Measurements from ENCODE around the gene RAD51AP2.

Gene RAD51AP2

DNA sequence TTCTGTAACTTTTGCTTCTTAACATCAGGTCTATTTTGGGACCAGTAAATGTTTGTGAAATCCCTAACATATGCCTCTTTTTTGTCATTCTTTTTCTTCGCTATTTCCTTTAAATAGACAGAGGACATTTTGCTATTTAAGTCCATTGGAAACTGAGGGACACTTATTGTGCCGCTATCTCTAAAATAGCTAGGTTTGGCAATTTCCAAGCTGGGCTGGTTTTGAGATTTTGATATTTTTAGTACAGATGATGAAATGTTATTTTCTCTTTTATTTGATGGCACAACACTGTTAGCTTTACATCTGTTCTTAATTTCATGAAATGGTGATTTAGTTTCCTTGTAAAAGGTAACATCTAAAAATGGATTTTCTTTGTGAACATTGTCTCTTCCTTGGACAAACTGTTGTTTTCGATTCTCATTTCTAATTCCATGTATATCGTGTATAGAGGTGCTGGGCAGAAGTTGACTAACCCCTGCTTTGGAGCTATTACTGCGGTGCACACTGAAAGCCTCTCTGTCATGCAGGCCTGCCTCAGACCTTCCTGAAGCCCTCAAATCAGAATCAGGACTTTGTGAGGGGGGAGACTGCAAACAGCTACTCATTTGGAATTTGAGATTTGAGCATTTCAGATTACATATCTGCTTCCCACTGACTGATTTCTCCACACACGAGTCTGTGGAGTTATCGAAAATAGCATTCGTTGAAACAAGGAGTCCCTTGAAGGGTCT is 594 bp downstream of the RAD51AP2 start:
- ChIA-PET POLR2A (interaction anchor here (1.0 kb wide), 1 partner anchor 23 kb away, joined by 5 read pairs; the partner anchor contains the start of gene VSNL1), CTCF (no interaction called here)
- H3K4me1 ChIP-seq (ENCODE audit: control insufficient read depth, insufficient read depth, low read length) = no peaks in the 10 kb centered on the region
- peak overlapping the region; percentile 48 for H3K4me3 ChIP-seq (ENCODE audit: low read depth, low read length)
- H3K36me3 ChIP-seq (ENCODE audit: control insufficient read depth in 2 of 2, insufficient read depth in 1 of 2, low read length in 2 of 2) = no peaks in the 10 kb centered on the region
- no peak for TF ChIP-seq ZNF248 (tag by site-specific recombination; IDR thresholded peaks at IDR 0.05)
- no peaks in the 10 kb centered on the region for H3K9me3 ChIP-seq (ENCODE audit: control insufficient read depth, insufficient read depth, low read depth, low read length)
- no peak overlapping the region; the same call in 1 of the 2 replicates for H3K27ac ChIP-seq (ENCODE audit: extremely low read depth, low read depth, low read length)

DNA sequence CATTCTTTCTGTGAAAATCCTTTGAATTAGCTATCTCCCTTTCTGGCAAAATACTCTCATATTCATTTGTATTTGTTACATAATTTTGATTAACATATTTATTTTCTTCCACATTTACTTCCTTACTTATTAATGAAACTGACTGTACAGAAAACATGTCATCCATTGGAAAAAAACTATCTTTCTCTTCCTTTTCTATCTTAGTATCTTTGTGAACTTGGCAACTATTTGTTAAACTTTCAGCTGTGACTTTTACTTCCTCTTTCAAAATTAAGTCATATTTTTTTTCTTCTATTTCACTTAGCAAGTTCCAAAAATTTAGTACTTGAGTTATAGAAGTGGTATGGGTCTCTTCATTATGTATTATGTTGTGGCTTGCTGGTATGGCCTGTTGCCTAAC is 2.6 kb downstream of the RAD51AP2 start:
- CTCF ChIA-PET = no interaction called here
- POLR2A ChIA-PET = no interaction called here
- Histone ChIP-seq H3K4me1 (ENCODE audit: control insufficient read depth, insufficient read depth, low read length) (no peaks in the 10 kb centered on the region), H3K27ac (ENCODE audit: extremely low read depth, low read depth, low read length) (no peak overlapping the region), H3K9me3 (ENCODE audit: control insufficient read depth, insufficient read depth, low read depth, low read length) (no peaks in the 10 kb centered on the region), H3K36me3 (ENCODE audit: control insufficient read depth in 2 of 2, insufficient read depth in 1 of 2, low read length in 2 of 2) (no peaks in the 10 kb centered on the region), H3K4me3 (ENCODE audit: low read depth, low read length) (no peak overlapping the region)
- TF ChIP-seq SCRT1 (tag by site-specific recombination; IDR thresholded peaks at IDR 0.05; ENCODE audit: borderline replicate concordance) = no peak

DNA sequence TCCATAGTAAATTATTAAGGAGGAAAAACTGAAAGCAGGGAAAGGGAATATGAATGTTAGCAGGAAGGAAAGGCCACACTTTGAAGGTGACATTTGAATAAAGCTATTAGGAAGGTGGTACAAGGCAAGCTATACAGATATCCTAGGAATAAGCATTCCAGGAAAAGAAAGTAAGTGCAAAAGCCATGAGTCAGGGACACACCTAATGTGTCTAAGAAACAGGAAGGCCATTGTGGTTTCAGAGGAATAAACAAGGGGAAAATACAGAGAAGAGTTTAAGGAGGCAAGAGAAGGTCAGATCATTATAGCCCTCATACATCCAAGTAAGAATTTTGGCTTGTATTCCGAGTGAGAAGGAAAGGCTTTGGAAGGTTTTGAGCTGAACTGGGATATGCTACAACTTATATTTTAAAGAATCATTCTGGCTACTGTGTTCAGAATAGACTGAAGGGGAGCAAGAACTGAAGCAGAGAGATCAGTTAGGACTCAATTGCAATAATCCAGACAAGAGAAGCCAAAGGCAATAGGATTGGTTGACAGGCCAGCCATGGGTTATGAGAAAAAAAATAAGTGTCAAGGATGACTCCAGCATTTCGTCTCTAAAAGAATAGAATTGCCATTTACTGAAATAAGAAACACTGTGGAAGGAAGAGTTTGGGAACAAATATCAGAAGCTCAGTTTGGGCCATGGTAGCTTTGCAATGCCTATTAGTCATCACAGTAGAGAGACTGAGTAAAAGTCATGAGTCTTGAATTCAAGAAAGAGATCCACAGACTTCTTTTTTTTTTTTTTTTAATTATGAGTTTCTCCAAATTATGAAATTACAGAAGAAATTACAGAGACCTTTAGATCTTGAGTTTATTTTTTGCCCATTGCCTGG is 11.3 kb downstream of the RAD51AP2 start:
- CTCF ChIA-PET = no interaction called here
- no peak for TF ChIP-seq ZNF473 (tag by site-specific recombination; IDR thresholded peaks at IDR 0.05)
- TF ChIP-seq ZBTB7A (tag by site-specific recombination; IDR thresholded peaks at IDR 0.05; ENCODE audit: low read depth) = no peak
- H3K9me3 ChIP-seq (ENCODE audit: control insufficient read depth, insufficient read depth, low read depth, low read length) = no peaks in the 10 kb centered on the region
- no peaks in the 10 kb centered on the region for H3K4me1 ChIP-seq (ENCODE audit: control insufficient read depth, insufficient read depth, low read length)
- no peak overlapping the region for H3K4me3 ChIP-seq (ENCODE audit: low read depth, low read length)
- no peaks in the 10 kb centered on the region for H3K36me3 ChIP-seq (ENCODE audit: control insufficient read depth in 2 of 2, insufficient read depth in 1 of 2, low read length in 2 of 2)
- POLR2A ChIA-PET = no interaction called here
- no peak overlapping the region for H3K27ac ChIP-seq (ENCODE audit: extremely low read depth, low read depth, low read length)

DNA sequence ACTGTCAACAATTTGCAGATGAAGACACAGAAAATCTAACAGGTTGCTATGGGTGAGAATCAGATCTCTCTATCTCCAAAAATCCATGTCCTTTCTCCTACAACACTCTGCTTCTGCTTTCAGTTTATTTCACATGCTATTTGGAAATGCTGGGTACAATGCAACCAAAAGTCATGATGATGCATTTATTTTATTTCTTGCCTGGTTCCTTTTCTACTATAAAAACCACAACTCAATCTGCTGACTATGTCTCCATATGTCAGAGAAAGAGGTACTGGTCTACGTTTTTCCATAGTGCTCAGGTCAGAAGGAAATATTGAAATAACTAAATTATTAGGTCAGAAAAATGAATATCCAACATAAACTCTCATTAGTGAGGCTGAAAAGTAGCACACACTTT is 20.5 kb downstream of the RAD51AP2 start:
- Histone ChIP-seq H3K9me3 (ENCODE audit: control insufficient read depth, insufficient read depth, low read depth, low read length) (no peaks in the 10 kb centered on the region), H3K27ac (ENCODE audit: extremely low read depth, low read depth, low read length) (no peak overlapping the region), H3K4me1 (ENCODE audit: control insufficient read depth, insufficient read depth, low read length) (no peaks in the 10 kb centered on the region), H3K36me3 (ENCODE audit: control insufficient read depth in 2 of 2, insufficient read depth in 1 of 2, low read length in 2 of 2) (no peaks in the 10 kb centered on the region), H3K4me3 (ENCODE audit: low read depth, low read length) (no peak overlapping the region)
- ChIA-PET CTCF (interaction anchor here (0.5 kb wide), 1 partner anchor 177 kb away, joined by 3 read pairs; no protein-coding TSS in a partner anchor), POLR2A (no interaction called here)
- TF ChIP-seq ZNF660 (tag by site-specific recombination; IDR thresholded peaks at IDR 0.05) (no peak), ZXDB (tag by site-specific recombination; IDR thresholded peaks at IDR 0.05) (no peak)
- TF ChIP-seq, protein P1, sequence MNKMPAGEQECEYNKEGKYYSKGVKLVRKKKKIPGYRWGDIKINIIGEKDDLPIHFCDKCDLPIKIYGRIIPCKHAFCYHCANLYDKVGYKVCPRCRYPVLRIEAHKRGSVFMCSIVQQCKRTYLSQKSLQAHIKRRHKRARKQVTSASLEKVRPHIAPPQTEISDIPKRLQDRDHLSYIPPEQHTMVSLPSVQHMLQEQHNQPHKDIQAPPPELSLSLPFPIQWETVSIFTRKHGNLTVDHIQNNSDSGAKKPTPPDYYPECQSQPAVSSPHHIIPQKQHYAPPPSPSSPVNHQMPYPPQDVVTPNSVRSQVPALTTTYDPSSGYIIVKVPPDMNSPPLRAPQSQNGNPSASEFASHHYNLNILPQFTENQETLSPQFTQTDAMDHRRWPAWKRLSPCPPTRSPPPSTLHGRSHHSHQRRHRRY (tag by site-specific recombination; IDR thresholded peaks at IDR 0.05) = no peak
- TF ChIP-seq, protein P2, sequence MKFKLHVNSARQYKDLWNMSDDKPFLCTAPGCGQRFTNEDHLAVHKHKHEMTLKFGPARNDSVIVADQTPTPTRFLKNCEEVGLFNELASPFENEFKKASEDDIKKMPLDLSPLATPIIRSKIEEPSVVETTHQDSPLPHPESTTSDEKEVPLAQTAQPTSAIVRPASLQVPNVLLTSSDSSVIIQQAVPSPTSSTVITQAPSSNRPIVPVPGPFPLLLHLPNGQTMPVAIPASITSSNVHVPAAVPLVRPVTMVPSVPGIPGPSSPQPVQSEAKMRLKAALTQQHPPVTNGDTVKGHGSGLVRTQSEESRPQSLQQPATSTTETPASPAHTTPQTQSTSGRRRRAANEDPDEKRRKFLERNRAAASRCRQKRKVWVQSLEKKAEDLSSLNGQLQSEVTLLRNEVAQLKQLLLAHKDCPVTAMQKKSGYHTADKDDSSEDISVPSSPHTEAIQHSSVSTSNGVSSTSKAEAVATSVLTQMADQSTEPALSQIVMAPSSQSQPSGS (tag by site-specific recombination; IDR thresholded peaks at IDR 0.05; ENCODE audit: low read depth) = no peak

DNA sequence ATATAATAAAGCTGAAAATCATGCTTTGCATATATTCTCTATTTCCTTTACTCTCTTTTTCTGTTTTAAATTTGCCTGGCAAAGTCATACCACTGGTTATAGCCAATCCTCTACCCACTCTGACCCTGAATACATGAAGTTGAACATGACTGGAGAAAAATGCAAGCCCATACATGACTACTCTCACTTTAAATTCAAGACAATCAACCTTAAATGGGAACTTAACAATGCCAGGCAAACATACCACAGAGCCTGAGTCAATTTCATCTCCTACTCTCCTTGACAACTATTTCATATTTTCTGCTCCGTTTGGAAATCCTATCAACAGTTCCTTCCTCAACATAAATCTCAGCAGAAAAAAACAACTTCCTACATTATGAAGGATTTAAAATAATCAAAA is 22.6 kb downstream of the RAD51AP2 start:
- Histone ChIP-seq H3K27ac (ENCODE audit: extremely low read depth, low read depth, low read length) (no peak overlapping the region), H3K4me1 (ENCODE audit: control insufficient read depth, insufficient read depth, low read length) (no peaks in the 10 kb centered on the region), H3K9me3 (ENCODE audit: control insufficient read depth, insufficient read depth, low read depth, low read length) (no peaks in the 10 kb centered on the region), H3K4me3 (ENCODE audit: low read depth, low read length) (no peak overlapping the region), H3K36me3 (ENCODE audit: control insufficient read depth in 2 of 2, insufficient read depth in 1 of 2, low read length in 2 of 2) (no peaks in the 10 kb centered on the region)
- ChIA-PET CTCF (no interaction called here), POLR2A (no interaction called here)
- TF ChIP-seq ZNF416 (tag by site-specific recombination; IDR thresholded peaks at IDR 0.05) = no peak
- TF ChIP-seq TRIM28 (IDR thresholded peaks at IDR 0.05; ENCODE audit: borderline replicate concordance, low read length) = no peak
- TF ChIP-seq ZNF560 (tag by site-specific recombination; IDR thresholded peaks at IDR 0.05; ENCODE audit: borderline replicate concordance) = no peak
- TF ChIP-seq MZF1 (tag by site-specific recombination; IDR thresholded peaks at IDR 0.05; ENCODE audit: borderline replicate concordance) = no peak
- TF ChIP-seq, protein P3, sequence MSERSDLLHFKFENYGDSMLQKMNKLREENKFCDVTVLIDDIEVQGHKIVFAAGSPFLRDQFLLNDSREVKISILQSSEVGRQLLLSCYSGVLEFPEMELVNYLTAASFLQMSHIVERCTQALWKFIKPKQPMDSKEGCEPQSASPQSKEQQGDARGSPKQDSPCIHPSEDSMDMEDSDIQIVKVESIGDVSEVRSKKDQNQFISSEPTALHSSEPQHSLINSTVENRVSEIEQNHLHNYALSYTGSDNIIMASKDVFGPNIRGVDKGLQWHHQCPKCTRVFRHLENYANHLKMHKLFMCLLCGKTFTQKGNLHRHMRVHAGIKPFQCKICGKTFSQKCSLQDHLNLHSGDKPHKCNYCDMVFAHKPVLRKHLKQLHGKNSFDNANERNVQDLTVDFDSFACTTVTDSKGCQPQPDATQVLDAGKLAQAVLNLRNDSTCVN (tag by site-specific recombination; optimal IDR thresholded peaks at IDR 0.05) = no peak
- TF ChIP-seq ZNF175 (tag by site-specific recombination; IDR thresholded peaks at IDR 0.05) = no peak
- TF ChIP-seq ZNF37A (tag by site-specific recombination; IDR thresholded peaks at IDR 0.05) = no peak
- TF ChIP-seq ZNF292 (tag by site-specific recombination; IDR thresholded peaks at IDR 0.05; ENCODE audit: borderline replicate concordance, low read depth) = no peak
- no peak for TF ChIP-seq ZNF114 (tag by site-specific recombination; IDR thresholded peaks at IDR 0.05)
- TF ChIP-seq ZFHX2 (tag by site-specific recombination; conservative IDR thresholded peaks at IDR 0.05) = no peak
- TF ChIP-seq HOXA7 (CRISPR knock-in tag; IDR thresholded peaks at IDR 0.05; ENCODE audit: borderline replicate concordance) = no peak
- no peak for TF ChIP-seq SP7 (tag by site-specific recombination; IDR thresholded peaks at IDR 0.05)

Measured in HEK293 (cell line).